Left cardiac atrium (tissue), 4 donors: Measurements from ENCODE around the gene FREM3. TPM values are rescaled to one million over a fixed set of nuclear protein-coding genes. Genes with fewer than 3 reads are reported as not detected.
A peak's percentile ranks its signal among the peaks of the same experiment; 100 is the strongest.

Experiments
- ATAC-seq, 2 donors: fragments of 200-7000 bp; cut with Tn5 transposase; one replicate each; pipeline ENCODE4 v1.9.1; 2020; ENCODE audit warnings: mild to moderate bottlenecking in 2 of 2, moderate library complexity in 2 of 2
- DNase-seq: peaks from one replicate; pipeline ENCODE4 v3.0.0-alpha.2; 2020
- intact Hi-C, 2 donors: fragments of 100-400 bp; cut with DNase I; formaldehyde crosslinking; loops; one replicate each; pipeline versions ENCODE4 v1.14.1 to v1.15.1; 2022 to 2023
- total RNA-seq, 2 donors: library from RNA; stranded (reverse); fragmentation: NEBNext Ultra II Directional; extraction: Animal tissue kit (Norgen Biotek cat#: 25700); gene quantifications; one replicate each; pipeline ENCODE4 v1.2.1, GENCODE V29; 2021
- donor health status: DM: no; HTN: yes; CAD: no.
- donor health status: DM: no; HTN: yes; CAD: no; lungs with severe emphysema.
- donor health status: DM: yes; HTN: yes; CAD: no.
- donor health status: Dilated cardiomyopathy.

The FREM3 gene
- total RNA-seq, 2 donors from 2014 or later = 0.08 TPM; not detected in 1

GRCh38 chr4:143599827-143600226 lies 100.6 kb downstream of the FREM3 start:
- intact Hi-C loops = no loop called here
- peak in 1 of 2 donors; percentile 52 for ATAC-seq
- no peak for DNase-seq

GRCh38 chr4:143598816-143599215 lies 101.7 kb downstream of the FREM3 start:
- no peak for DNase-seq
- intact Hi-C loops = no loop called here
- no peak for ATAC-seq

- intact Hi-C loops = no loop called here
- ATAC-seq (peak in 1 of 2 donors; percentile 12), DNase-seq (no peak)
Measured at GRCh38 chr4:143597276-143597675, 103.2 kb downstream of the FREM3 start.

- ATAC-seq = no peak
- intact Hi-C loops = no loop called here
- no peak for DNase-seq
Measured at GRCh38 chr4:143587703-143588102, 112.8 kb downstream of the FREM3 start.

- DNase-seq = no peak
- intact Hi-C loops = no loop called here
- peak in 1 of 2 donors; percentile 19 for ATAC-seq
Measured at GRCh38 chr4:143586080-143586479, 114.4 kb downstream of the FREM3 start.

GRCh38 chr4:143585548-143585947 lies 114.9 kb downstream of the FREM3 start:
- intact Hi-C loops = no loop called here
- no peak for DNase-seq
- ATAC-seq = no peak

GRCh38 chr4:143581331-143581946 lies 119.0 kb downstream of the FREM3 start:
- ATAC-seq (peak in 1 of 2 donors; percentile 12), DNase-seq (no peak)
- intact Hi-C loops = no loop called here

GRCh38 chr4:143575331-143575730 lies 125.1 kb downstream of the FREM3 start:
- ATAC-seq (no peak), DNase-seq (no peak)
- intact Hi-C loops = no loop called here

- intact Hi-C loops = no loop called here
- DNase-seq (no peak), ATAC-seq (no peak)
Measured at GRCh38 chr4:143564472-143564871, 136.0 kb downstream of the FREM3 start.

- intact Hi-C loops = loop anchor here in 1 of 2 donors (5.0 kb wide), 2 partner anchors 348 to 463 kb away; partner anchors contain the start of gene GYPE
- ATAC-seq (peak in 1 of 2 donors; percentile 9), DNase-seq (no peak)
Measured at GRCh38 chr4:143559757-143560147, 140.7 kb downstream of the FREM3 start.

- ATAC-seq (peak; percentile 90 to 93), DNase-seq (peak; percentile 68)
- intact Hi-C loops = loop anchor here in 1 of 2 donors (5.0 kb wide), 2 partner anchors 348 to 463 kb away; partner anchors contain the start of gene GYPE
Measured at GRCh38 chr4:143558823-143559756, 141.4 kb downstream of the FREM3 start.

- intact Hi-C loops = loop anchor here in 1 of 2 donors (5.0 kb wide), 2 partner anchors 349 to 464 kb away; partner anchors contain the start of gene GYPE
- DNase-seq (no peak), ATAC-seq (no peak)
Measured at GRCh38 chr4:143558286-143558685, 142.2 kb downstream of the FREM3 start.

- ATAC-seq (peak in 1 of 2 donors; percentile 40), DNase-seq (no peak)
- intact Hi-C loops = loop anchor here in 1 of 2 donors (5.0 kb wide), 2 partner anchors 352 to 467 kb away; partner anchors contain the start of gene GYPE
Measured at GRCh38 chr4:143555676-143556075, 144.8 kb downstream of the FREM3 start.

- intact Hi-C loops = loop anchor here in 1 of 2 donors (5.0 kb wide), 2 partner anchors 352 to 467 kb away; partner anchors contain the start of gene GYPE
- ATAC-seq = no peak
- no peak for DNase-seq
Measured at GRCh38 chr4:143554728-143555597, 145.5 kb downstream of the FREM3 start.

GRCh38 chr4:143549928-143550327 lies 150.5 kb downstream of the FREM3 start:
- DNase-seq (no peak), ATAC-seq (no peak)
- intact Hi-C loops = no loop called here

GRCh38 chr4:143539670-143540023 lies 160.8 kb downstream of the FREM3 start:
- ATAC-seq = no peak
- intact Hi-C loops = no loop called here
- DNase-seq = no peak

- DNase-seq (no peak), ATAC-seq (no peak)
- intact Hi-C loops = no loop called here
Measured at GRCh38 chr4:143538979-143539669, 161.4 kb downstream of the FREM3 start.

- ATAC-seq = no peak
- intact Hi-C loops = no loop called here
- DNase-seq = no peak
Measured at GRCh38 chr4:143531788-143532491, 168.5 kb downstream of the FREM3 start.
